HPDE6-E6E7 (cell line): ENCODE data around the gene SLC30A1.

Experiments used
- DNase-seq: peaks from one replicate; pipeline ENCODE4 v3.0.0; 2011; ENCODE audit warnings: missing footprints; ENCODE audit errors: extremely low spot score

SLC30A1 gene

GRCh38 chr1:211607754-211608473 lies 29.0 kb upstream of the SLC30A1 start:
- DNase-seq = no peak

GRCh38 chr1:211606914-211607753 lies 28.2 kb upstream of the SLC30A1 start:
- DNase-seq = no peak

- no peak for DNase-seq
Observed at GRCh38 chr1:211606332-211606913, 27.5 kb upstream of the SLC30A1 start.

- DNase-seq = no peak
Observed at GRCh38 chr1:211605603-211606331, 26.8 kb upstream of the SLC30A1 start.

- no peak for DNase-seq
Observed at GRCh38 chr1:211605034-211605433, 26.1 kb upstream of the SLC30A1 start.

GRCh38 chr1:211604548-211604947 lies 25.6 kb upstream of the SLC30A1 start:
- DNase-seq = no peak

- no peak for DNase-seq
Observed at GRCh38 chr1:211603713-211604112, 24.8 kb upstream of the SLC30A1 start.

- peak; percentile 50 for DNase-seq
Observed at GRCh38 chr1:211603191-211603701, 24.3 kb upstream of the SLC30A1 start.

- DNase-seq = no peak
Observed at GRCh38 chr1:211601982-211602670, 23.2 kb upstream of the SLC30A1 start.

GRCh38 chr1:211601159-211601558 lies 22.2 kb upstream of the SLC30A1 start:
- no peak for DNase-seq

GRCh38 chr1:211599250-211599649 lies 20.3 kb upstream of the SLC30A1 start:
- no peak for DNase-seq

GRCh38 chr1:211598514-211598913 lies 19.6 kb upstream of the SLC30A1 start:
- no peak for DNase-seq

GRCh38 chr1:211596418-211597181 lies 17.6 kb upstream of the SLC30A1 start:
- DNase-seq = no peak

- DNase-seq = no peak
Observed at GRCh38 chr1:211595419-211595818, 16.5 kb upstream of the SLC30A1 start.

GRCh38 chr1:211591980-211592493 lies 13.1 kb upstream of the SLC30A1 start:
- peak; percentile 60 for DNase-seq

- no peak for DNase-seq
Observed at GRCh38 chr1:211589782-211590721, 11.1 kb upstream of the SLC30A1 start.

GRCh38 chr1:211588711-211589110 lies 9.8 kb upstream of the SLC30A1 start:
- no peak for DNase-seq

GRCh38 chr1:211587123-211587522 lies 8.2 kb upstream of the SLC30A1 start:
- DNase-seq = no peak

GRCh38 chr1:211586538-211586937 lies 7.6 kb upstream of the SLC30A1 start:
- DNase-seq = no peak
